ENCODE data around the gene LLGL1. TPM values are rescaled to one million over a fixed set of nuclear protein-coding genes. Genes with fewer than 3 reads are reported as not detected.

Gene LLGL1
- total RNA-seq, 6 experiments from 2014 or later: 38.0 to 50.8 (median 41.0) TPM

GRCh38 chr17:18291718-18292540 lies 66.5 kb downstream of the LLGL1 start:
- H3K4me3 Mint-ChIP-seq: no peak overlapping the region
- peak overlapping the region; percentile 6; the same call in 1 of the 2 replicates for H3K27ac Mint-ChIP-seq
- H3K9me3 Mint-ChIP-seq: no peaks in the 10 kb centered on the region

More at GRCh38 chr17:18291718-18292540, 66.5 kb downstream of the LLGL1 start:
- Mint-ChIP-seq H3K36me3 (ENCODE audit: low read depth) (peaks cover 42% of the 10 kb centered on the region), H3K27me3 (ENCODE audit: insufficient read depth) (no peaks in the 10 kb centered on the region; the same call in 1 of the 2 replicates), H3K4me1 (ENCODE audit: low read depth) (no peaks in the 10 kb centered on the region)
- no peak for TF ChIP-seq CTCF (IDR thresholded peaks at IDR 0.05)
- no peak for DNase-seq

Other genes starting within 250 kb of the LLGL1 start
- gene ATPAF2, start 186.5 kb upstream of the LLGL1 start, total RNA-seq (2021; fragmentation: NEBNext Ultra II Directional; extraction: Animal tissue kit (Norgen Biotek cat#: 25700)): 10 to 100 TPM; 21.5 to 28.4 (median 23.1) TPM
- gene GID4, start 186.2 kb upstream of the LLGL1 start, total RNA-seq (2021; fragmentation: NEBNext Ultra II Directional; extraction: Animal tissue kit (Norgen Biotek cat#: 25700)): 10 to 100 TPM in 2 of 6 experiments, 1 to 10 TPM in 4; 8.6 to 11.9 (median 9.5) TPM
- gene DRG2, start 137.7 kb upstream of the LLGL1 start, total RNA-seq (2021; fragmentation: NEBNext Ultra II Directional; extraction: Animal tissue kit (Norgen Biotek cat#: 25700)): 10 to 100 TPM; 30.6 to 38.1 (median 33.7) TPM
- under 1 TPM in 4 of 6 experiments, not detected in 2; 0.12 to 0.20 (median 0.16) TPM for gene MYO15A, start 116.9 kb upstream of the LLGL1 start, total RNA-seq (2021; fragmentation: NEBNext Ultra II Directional; extraction: Animal tissue kit (Norgen Biotek cat#: 25700))
- gene ALKBH5, start 41.8 kb upstream of the LLGL1 start, total RNA-seq (2021; fragmentation: NEBNext Ultra II Directional; extraction: Animal tissue kit (Norgen Biotek cat#: 25700)): 100 to 1,000 TPM in 3 of 6 experiments, 10 to 100 TPM in 3; 90.2 to 117 (median 103) TPM
- 100 to 1,000 TPM; 347 to 472 (median 438) TPM for gene FLII, start 33.1 kb downstream of the LLGL1 start, total RNA-seq (2021; fragmentation: NEBNext Ultra II Directional; extraction: Animal tissue kit (Norgen Biotek cat#: 25700))
- 10 to 100 TPM; 13.3 to 19.9 (median 16.6) TPM for gene MIEF2, start 35.0 kb downstream of the LLGL1 start, total RNA-seq (2021; fragmentation: NEBNext Ultra II Directional; extraction: Animal tissue kit (Norgen Biotek cat#: 25700))
- 10 to 100 TPM; 23.0 to 26.4 (median 24.0) TPM for gene TOP3A, start 89.4 kb downstream of the LLGL1 start, total RNA-seq (2021; fragmentation: NEBNext Ultra II Directional; extraction: Animal tissue kit (Norgen Biotek cat#: 25700))
- 10 to 100 TPM; 13.9 to 16.9 (median 15.5) TPM for gene SMCR8, start 89.7 kb downstream of the LLGL1 start, total RNA-seq (2021; fragmentation: NEBNext Ultra II Directional; extraction: Animal tissue kit (Norgen Biotek cat#: 25700))
- gene SHMT1, start 137.9 kb downstream of the LLGL1 start, total RNA-seq (2021; fragmentation: NEBNext Ultra II Directional; extraction: Animal tissue kit (Norgen Biotek cat#: 25700)): 10 to 100 TPM in 5 of 6 experiments, 1 to 10 TPM in 1; 7.9 to 18.5 (median 16.2) TPM
- not detected for gene EVPLL, start 152.1 kb downstream of the LLGL1 start, total RNA-seq (2021; fragmentation: NEBNext Ultra II Directional; extraction: Animal tissue kit (Norgen Biotek cat#: 25700))

Measured in HFFc6 (cell line).